Dedifferentiated amniotic fluid mesenchymal stem cell (primary cell): ENCODE results near the gene DNAJC12.
"Not testable (repeated sequence)": the region's sequence is repeated elsewhere in the genome, so short reads cannot be mapped to it uniquely, and the experiment has no call there.

Source experiments
- DNase-seq: peaks from one replicate; pipeline ENCODE4 v3.0.0-alpha.2; 2016; ENCODE audit errors: extremely low spot score

Gene DNAJC12

DNA sequence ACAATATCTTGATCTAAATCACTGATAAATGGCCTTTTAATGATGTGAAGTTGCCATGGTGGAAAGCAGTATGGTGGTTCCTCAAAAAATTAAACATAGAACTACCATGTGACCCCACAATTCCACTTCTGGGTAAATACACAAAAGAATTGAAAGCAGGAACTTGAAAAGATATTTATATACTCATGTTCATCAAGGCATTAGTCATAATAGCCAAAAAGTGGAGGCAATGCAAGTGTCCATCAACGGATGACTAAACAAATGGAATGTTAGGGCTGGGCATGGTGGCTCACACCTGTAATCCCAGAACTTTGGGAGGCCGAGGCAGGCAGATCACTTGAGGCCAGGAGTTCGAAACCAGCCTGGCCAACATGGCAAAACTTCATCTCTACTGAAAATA, 2.0 kb upstream of the DNAJC12 start:
- no peak for DNase-seq

DNA sequence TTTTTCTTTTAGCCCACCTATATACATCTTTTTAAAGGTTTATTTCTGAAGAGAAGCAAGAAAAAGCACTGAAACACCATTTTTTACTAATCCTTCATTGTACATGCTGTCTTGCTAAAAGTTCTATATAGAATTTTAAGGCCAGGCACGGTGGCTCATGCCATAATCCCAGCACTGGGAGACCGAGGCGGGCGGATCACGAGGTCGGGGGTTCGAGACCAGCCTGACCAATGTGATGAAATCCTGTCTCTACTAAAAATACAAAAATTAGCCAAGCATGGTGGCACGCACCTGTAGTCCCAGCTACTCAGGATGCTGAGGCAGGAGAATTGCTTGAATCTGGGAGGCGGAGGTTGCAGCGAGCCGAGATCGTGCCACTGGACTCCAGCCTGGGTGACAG, 1.5 kb upstream of the DNAJC12 start:
- not testable (repeated sequence) for DNase-seq

DNA sequence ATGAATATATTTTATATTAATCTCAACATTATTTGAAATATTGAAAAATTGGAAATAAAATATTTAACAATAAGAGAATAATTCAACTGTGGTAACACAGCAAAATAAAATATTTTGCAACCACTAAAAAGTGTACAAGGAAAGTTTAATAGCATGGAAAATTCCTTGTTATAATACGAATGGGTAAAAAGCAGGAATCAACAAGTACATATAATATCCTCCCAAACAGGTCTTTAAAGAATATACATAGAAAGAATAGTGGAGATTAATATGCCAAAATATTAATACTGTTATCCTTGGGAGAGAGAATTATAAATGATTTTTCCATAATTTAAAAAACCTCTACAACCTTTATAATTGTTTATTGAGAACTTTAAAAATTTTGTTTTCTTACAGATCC, 1.0 kb downstream of the DNAJC12 start:
- no peak for DNase-seq

DNA sequence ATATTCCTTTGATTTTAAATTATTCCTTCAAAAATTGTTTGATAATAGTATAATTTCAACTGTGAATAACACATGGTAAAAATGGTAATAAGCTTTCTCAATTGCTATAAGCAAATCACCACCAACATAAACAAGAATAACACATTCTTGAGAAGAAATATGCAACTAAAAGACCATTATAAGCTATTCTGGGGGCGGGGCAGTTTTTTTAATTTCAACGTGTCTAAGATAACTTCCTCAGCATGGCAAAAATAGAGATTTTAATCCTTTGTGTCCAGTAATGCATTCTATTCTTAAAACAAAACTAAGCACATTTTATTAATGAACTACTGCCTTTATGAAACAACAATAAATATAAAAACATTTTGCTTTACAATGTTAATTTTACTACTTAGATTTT, 1.5 kb downstream of the DNAJC12 start:
- DNase-seq: no peak

DNA sequence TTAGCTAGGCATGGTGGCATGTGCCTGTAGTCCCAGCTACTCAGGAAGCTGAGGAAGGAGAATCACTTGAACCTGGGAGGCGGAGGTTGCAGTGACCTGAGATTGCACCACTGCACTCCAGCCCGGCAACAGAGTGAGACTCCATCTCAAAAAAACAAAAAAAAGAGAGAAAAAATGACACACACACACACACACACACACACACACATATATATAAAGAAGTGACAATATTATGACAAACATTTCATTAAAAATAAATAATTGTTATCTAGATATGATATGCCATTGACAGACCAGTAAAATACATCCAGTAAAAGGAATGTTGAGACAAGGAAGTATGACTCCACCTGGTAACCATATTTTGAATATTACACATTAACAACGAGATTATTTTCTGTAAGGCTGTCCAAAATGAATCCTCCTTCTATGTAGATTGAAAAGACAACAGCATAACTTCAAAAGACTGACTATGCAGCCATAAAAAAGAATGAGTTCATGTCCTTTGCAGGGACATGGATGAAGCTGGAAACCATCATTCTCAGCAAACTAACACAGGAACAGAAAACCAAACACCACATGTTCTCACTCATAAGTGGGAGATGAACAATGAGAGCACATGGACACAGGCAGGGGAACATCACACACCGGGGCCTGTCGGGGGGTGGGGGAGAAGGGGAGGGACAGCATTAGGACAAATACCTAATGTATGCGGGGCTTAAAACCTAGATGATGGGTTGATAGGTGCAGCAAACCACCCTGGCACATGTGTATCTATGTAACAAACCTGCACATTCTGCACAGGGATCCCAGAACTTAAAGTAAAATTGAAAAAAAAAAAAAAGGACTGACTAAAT, 2.2 kb downstream of the DNAJC12 start:
- DNase-seq: not testable (repeated sequence)

DNA sequence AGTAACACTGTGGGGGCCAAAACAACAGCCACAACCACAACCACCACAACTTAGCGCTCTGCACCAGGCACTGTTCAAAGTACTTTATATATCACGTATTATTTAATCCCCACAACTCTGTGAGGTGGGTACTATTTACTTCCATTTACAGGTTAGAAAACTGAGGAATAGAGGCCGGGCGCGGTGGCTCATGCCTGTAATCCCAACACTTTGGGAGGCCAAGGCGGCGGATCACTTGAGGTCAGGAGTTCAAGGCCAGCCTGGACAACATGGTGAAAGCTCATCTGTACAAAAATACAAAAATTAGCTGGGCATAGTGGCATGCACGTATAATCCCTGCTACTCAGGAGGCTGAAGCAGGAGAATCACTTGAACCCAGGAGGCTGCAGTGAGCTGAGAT, 3.6 kb downstream of the DNAJC12 start:
- DNase-seq: no peak

DNA sequence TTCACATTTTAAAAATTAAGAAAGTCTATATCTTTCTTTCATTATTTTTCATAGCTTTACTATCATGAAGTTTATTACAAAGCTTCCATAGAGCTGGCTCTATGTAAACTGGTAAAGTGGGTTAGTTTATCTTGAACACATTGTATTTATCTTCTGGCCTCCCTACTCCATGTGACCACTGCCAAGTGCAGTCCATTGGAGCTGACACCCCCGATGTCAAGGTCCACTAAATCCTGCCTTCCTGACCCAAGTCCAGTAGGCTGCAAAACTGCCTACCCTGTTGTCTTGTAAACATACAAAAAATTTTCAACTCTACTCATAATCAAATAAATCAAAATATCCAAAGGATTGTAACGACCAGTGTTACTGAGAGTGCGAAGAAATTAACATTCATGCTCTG, 10.2 kb downstream of the DNAJC12 start:
- no peak for DNase-seq

DNA sequence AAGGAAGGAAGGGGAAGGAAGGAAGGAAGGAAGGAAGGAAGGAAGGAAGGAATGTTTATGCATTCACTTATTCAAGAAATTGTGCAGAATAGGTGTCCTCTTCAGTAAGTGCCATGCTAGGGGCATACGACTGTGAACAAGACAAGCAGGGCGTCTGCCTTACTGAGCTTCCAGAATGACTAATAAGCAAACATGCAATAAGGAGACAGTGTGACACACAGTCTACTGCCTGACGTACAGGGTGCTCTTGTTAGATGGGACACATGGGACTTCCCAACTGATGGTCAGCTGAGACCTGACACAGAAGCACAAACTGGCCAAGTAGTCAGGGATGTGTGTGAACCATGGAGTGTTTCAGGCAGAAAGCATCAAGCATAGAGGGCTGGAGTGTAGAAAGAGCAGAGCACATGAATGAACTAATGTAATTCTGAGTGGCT, 18.2 kb downstream of the DNAJC12 start:
- DNase-seq: no peak

DNA sequence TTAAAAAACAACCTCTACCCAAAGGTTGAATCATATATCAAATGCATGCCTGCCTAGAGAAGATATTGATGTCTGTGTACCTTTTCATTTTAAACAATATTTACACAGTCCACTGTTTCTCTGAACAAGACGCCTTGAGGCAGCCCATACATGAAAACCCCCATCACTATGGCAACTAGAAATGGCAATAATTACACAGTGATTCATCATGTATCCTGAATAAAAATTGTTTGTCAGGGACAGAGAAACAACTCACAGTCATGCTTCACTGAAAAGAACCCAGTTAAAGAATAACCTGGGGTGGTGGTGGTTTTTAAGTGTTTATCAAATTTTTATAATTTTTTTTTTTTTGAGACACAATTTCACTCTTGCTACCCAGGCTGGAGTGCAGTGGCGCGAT, 19.7 kb downstream of the DNAJC12 start:
- DNase-seq: peak; percentile 65

DNA sequence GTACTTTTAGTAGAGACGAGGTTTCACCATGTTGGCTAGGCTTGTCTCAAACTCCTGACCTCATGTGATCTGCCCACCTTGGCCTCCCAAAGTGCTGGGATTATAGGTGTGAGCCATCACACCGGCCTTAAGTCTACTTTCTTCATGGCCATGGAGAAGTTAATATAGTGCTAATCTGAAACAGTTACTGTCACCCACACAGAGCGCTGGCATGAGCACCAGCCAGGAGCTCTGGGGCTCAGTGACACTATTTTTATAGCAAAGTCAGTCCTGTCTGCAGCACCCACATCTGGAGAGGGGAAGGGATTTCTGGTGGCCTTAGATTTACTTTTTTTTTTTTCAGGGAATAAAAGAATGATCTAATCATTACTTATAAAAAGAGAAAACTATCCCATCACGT, 21.3 kb downstream of the DNAJC12 start:
- DNase-seq: no peak

DNA sequence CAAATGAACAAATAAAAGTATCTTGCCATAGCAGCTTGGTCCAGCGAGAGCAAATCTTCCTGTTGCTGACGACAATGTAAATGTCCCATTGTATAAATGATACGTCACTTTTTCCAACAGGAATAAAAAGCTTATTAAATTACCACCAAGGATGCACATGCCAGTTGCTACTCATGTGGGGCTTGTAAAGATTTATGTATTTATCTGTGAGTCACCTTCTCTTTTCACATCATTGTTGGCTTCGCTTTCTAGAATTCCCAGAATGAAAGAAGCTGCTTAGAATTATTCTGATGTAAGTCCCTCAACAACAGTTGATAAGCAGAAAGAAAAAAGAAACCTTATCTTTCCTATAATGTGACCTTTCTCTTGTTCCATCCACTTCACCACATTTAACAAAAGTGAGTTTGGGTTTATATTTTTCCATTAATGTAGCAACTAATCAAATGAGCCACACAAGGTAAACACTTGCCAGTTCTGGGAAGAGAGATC, 22.4 kb downstream of the DNAJC12 start:
- no peak for DNase-seq

DNA sequence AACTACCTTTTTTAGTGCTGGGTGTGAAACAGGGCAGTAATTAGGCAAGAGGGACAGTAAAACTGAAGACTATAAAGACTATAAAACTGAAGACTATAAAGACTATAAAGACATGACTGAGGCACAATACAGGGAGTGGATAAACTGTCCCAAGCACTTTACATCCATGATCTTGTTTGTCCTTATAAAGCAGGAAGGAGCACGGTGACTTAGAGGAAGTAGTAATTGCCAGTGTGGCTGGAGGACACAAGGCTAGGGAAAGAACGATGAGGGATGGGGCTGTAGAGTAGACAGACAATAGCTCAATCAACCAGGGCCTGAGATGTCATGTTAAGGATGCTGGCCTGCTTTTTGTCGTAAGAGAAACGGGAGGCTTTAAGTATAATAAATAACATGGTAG, 26.0 kb downstream of the DNAJC12 start:
- no peak for DNase-seq

DNA sequence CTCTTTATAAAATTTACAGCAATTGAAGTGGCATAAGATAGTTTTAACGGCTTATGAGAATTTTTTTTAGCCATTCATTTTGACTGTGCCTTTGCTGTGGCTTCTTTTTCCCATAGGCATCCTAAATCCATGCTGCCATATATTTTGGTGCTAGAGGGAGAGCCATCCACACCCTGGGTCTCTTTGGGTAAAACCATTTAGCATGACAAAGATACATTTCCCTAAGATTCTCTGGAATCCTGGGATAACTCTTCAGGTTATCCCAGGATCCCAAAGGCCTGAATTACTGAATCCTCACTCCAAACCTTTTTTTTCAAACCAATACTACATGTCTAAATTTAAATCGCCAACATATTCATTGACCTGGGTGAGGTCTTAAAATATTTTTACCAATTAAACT, 28.9 kb downstream of the DNAJC12 start:
- no peak for DNase-seq

DNA sequence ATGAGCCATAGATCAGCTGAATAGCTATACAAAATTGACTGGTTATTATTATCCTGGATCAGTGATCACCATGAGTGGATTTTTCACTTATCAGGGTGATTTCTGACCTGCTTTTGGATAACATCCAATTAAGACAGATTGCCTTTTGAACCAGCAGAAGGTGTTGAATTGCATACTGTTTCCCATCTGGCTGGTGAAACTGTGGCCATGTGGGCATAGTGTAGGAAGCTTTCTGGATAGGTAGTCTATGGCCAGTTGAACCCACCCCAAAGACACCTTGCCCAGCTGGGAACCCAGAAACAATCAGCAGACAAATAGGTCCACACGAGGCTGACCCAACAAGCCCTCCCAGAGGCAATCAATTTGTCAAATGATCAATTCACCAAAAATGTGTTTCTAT, 29.3 kb downstream of the DNAJC12 start:
- DNase-seq: no peak

DNA sequence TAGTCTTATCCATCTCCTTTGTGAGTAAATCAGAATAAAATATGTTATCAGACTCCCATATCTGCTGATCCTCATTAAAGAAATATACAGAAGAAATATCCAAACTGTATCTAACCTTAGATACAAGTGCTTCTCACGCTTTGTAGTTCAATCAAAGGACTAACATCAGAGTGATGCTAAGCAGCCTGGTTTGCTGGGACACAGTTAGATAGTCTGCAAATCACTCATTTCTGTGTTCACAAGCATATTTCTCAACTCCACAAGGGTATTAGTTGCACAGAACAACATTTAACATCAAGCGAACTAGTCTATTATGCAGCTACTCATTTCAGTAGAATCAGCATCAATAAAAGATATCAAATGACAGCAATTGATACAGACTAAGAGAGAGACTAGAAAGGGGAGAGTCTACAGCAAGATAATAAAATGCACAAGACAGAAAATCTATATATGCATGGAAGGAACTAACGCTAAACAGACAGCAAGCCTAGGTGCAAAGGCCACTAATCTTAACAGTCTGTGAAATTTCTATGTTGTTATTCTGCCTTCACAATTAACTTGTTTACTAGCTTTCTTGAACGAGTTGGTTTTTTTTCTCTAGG, 30.0 kb downstream of the DNAJC12 start:
- no peak for DNase-seq

DNA sequence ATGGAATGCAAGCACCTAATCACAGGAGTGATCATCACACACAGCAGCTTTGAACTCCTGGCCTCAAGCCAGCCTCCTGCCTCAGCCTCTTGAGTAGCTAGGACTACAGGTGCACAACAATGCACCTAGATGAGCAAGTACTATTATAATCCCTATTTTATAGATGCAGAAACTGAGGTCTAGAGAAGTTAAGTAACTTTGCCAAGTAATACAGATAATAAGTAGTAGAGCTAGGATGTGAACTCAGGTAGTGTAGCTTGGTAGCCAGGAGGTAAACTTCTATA, 33.7 kb downstream of the DNAJC12 start:
- no peak for DNase-seq

DNA sequence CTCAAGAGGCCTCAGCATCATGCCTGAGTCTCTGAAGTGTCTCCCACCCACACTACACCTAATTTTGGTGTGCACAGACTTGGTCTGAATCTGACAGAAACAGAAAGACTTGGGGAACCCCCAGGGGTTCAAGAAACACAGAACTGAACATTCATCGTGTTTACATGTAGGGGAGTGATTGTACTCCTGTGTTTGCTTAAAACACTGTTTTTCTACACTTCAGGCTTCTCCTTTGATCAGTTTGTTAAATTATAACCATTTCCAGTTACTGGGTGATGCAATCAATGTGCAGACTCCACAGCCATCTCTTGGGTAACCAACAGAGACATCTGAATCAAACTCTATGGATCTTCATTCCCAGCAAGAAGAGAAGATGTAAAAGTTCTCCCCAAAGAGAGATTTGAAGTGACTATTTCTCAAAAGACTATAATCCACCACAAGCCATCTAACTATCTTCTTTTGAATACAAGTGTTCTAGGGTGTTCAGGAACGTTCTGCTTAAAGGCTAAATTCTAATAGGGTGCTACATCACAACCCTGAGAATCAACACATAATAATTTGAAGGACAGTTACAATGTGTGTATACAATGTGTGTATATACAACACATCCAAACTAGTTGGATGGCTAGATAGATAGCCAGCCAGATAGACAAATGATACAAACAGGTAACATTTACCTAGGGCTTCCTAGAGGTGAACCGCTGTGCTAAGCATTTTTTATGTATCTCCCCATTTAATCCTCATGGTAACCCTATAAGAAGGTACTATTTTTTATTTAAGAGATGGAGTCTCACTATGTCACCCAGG, 34.2 kb downstream of the DNAJC12 start:
- DNase-seq: no peak

DNA sequence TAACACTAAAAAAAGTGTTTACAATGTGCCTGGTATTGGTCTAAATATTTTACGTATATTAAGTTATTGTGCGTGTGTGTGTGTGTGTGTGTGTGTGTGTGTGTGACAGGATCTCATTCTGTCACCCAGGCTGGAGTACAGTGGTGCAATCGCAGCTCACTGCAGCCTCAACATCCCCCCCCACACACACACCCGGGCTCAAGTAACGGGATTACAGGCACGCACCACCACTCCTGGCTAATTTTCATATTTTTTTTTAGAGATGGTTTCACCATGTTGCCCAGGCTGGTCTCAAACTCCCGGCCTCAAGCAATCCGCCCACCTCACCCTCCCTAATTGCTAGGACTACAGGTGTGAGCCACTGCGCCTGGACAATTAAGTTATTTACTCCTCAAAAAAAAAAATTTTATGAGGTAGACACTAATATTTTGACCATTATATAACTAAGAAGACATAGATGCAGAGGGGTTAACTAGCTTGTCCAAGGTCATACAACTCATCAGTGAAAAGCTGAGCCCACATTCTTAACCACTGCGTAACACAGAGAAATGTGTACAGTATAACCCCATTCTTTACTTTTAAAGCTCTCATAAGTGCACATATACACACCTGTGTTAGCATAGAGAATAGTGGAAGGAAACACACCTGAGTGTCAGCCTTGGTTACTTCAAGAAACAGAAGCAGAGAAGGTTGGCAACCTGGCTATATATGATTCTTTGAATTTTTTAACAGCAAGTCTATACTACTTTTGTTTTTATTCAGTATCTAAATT, 35.0 kb downstream of the DNAJC12 start:
- no peak for DNase-seq

DNA sequence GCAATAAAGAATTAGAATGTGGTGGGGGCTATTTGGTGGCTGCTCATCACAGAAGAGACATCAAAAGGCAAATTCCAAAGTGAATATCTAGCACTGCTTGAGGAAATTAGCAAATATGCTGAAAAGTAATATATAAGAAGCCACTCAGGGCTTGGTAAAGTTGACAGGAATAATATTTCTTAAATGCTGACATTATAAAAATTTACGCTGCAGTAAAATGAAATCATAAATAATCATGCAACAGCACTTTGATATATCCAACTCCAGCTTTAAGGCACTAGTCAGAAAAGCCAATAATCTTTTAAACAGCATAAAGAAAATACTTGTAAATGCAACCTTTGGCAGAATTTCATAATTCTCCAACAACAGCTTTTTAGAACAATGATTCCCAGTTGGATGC, 36.9 kb downstream of the DNAJC12 start:
- DNase-seq: no peak

DNA sequence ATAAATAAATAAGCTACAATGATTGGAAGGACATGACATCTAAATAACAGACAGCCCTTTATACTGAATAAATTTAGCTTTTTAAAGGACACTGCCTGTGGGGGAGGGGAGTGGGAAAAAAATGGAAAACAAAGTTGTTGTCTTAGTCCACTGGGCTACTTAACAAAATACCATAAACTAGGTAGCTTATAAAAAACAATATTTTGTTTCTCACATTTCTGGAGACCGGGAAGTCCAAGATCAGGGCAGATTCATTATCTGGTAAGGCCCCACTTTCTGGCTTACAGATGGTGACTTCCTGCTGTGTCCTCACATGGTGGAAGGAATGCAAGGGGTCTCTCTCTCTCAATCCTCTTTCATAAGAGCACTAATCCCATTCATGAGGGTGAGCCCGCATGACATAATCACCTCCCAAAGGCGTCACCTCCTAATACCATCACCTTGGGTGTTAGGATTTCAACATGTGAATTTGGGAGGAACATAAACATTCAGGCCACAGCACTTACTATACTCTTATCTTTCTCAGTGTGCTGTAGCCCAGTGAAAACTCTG, 43.0 kb downstream of the DNAJC12 start:
- no peak for DNase-seq

DNA sequence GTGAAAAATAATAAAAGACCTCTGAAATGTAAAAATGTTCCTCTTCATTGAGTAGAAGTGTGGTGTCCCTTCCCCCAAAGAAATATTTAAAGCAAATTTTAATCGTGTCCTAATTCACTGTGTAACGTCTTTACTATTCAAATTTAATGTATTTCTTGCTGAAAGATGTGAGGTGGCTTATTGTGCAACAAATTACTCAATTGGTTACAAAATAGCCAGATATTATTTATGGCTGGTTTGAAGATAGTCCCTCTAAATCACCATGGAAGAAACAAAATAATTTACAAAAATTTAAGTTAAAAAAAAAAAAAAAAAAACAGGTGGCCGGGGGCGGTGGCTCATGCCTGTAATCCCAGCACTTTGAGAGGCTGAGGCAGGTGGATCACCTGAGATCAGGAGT, 43.7 kb downstream of the DNAJC12 start:
- no peak for DNase-seq

DNA sequence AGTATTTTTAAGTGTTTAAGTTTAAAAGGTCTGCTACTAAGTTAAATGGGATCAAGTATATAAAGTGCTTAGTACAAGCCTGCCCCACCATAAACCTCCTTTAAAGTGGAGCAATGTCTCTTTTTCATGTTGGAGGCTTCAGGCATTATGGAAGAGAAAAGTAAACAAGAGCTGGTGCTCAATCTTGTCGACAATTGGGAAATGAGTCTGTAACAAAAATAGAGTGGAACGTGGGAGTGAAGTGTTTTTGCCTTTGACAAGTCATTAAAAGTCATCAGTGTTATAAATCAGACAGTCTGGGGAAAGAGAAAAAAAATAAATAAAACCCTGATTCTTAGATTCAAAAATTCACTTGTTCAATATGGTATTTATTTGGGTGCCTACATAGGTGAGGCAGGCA, 44.7 kb downstream of the DNAJC12 start:
- DNase-seq: no peak
